GM19397 (cell line): ENCODE data around the gene STRIP1.
A peak's percentile ranks its signal among the peaks of the same experiment; 100 is the strongest.
"Not testable (repeated sequence)": the region's sequence is repeated elsewhere in the genome, so short reads cannot be mapped to it uniquely, and the experiment has no call there.

Experiments
- ATAC-seq: cut with Tn5 transposase; IDR thresholded peaks from one replicate; pipeline ENCODE4 v1.9.1; 2021; ENCODE audit warnings: mild to moderate bottlenecking, moderate library complexity; ENCODE audit not compliant: unreplicated experiment

Gene STRIP1

GRCh38 chr1:110008971-110009565, 25.4 kb upstream of the STRIP1 start:
- ATAC-seq, result no peak

- peak; percentile 95 for ATAC-seq
Measured at GRCh38 chr1:110011527-110012041, 22.8 kb upstream of the STRIP1 start.

GRCh38 chr1:110012100-110012780, 22.2 kb upstream of the STRIP1 start:
- ATAC-seq, result peak; percentile 68

GRCh38 chr1:110017792-110018191, 16.6 kb upstream of the STRIP1 start:
- no peak for ATAC-seq

- ATAC-seq, result no peak
Measured at GRCh38 chr1:110018396-110018795, 16.0 kb upstream of the STRIP1 start.

- ATAC-seq, result no peak
Measured at GRCh38 chr1:110019770-110020169, 14.7 kb upstream of the STRIP1 start.

- no peak for ATAC-seq
Measured at GRCh38 chr1:110021285-110021684, 13.1 kb upstream of the STRIP1 start.

GRCh38 chr1:110024613-110025012, 9.8 kb upstream of the STRIP1 start:
- no peak for ATAC-seq

GRCh38 chr1:110030687-110031086, 3.7 kb upstream of the STRIP1 start:
- ATAC-seq, result not testable (repeated sequence)

- no peak for ATAC-seq
Measured at GRCh38 chr1:110032327-110032726, 2.1 kb upstream of the STRIP1 start.

- ATAC-seq, result no peak
Measured at GRCh38 chr1:110033421-110033820, 1.0 kb upstream of the STRIP1 start.

- no peak for ATAC-seq
Measured at GRCh38 chr1:110034040-110034450, 379 bp upstream of the STRIP1 start.

GRCh38 chr1:110035236-110035752, 870 bp downstream of the STRIP1 start:
- ATAC-seq, result no peak

- no peak for ATAC-seq
Measured at GRCh38 chr1:110038271-110038670, 3.8 kb downstream of the STRIP1 start.

GRCh38 chr1:110039641-110040040, 5.2 kb downstream of the STRIP1 start:
- no peak for ATAC-seq

- no peak for ATAC-seq
Measured at GRCh38 chr1:110040548-110040947, 6.1 kb downstream of the STRIP1 start.

GRCh38 chr1:110043016-110043415, 8.6 kb downstream of the STRIP1 start:
- ATAC-seq, result no peak

GRCh38 chr1:110047463-110047862, 13.0 kb downstream of the STRIP1 start:
- no peak for ATAC-seq

GRCh38 chr1:110048240-110048639, 13.8 kb downstream of the STRIP1 start:
- ATAC-seq, result no peak

- no peak for ATAC-seq
Measured at GRCh38 chr1:110048923-110049601, 14.6 kb downstream of the STRIP1 start.

- ATAC-seq, result no peak
Measured at GRCh38 chr1:110049801-110050601, 15.6 kb downstream of the STRIP1 start.
